ENCODE measurements around the gene FUCA2.
A peak's percentile ranks its signal among the peaks of the same experiment; 100 is the strongest.

Gene FUCA2

GRCh38 chr6:143536461-143536865 lies 24.9 kb upstream of the FUCA2 start:
- Histone ChIP-seq H3K4me3 (ENCODE audit: low read length) (peak overlapping the region; percentile 54), H3K36me3 (ENCODE audit: control insufficient read depth, low read length) (no peaks in the 10 kb centered on the region), H3F3A (ENCODE audit: control insufficient read depth, insufficient read depth) (no peaks in the 10 kb centered on the region), H4K20me1 (ENCODE audit: control insufficient read depth, insufficient read depth, low read depth, low read length) (no peaks in the 10 kb centered on the region), H3K9me2 (replicated peaks; ENCODE audit: control insufficient read depth, low read length) (no peaks in the 10 kb centered on the region), H3K27ac (ENCODE audit: low read depth, low read length) (no peak overlapping the region), H3K4me1 (ENCODE audit: control insufficient read depth, low read length) (peaks cover 19% of the 10 kb centered on the region), H3K27me3 (ENCODE audit: control insufficient read depth, low read length) (peaks cover 37% of the 10 kb centered on the region), H3K4me2 (ENCODE audit: low read length) (peak overlapping the region; percentile 54), H3K79me2 (ENCODE audit: control insufficient read depth, low read length) (no peaks in the 10 kb centered on the region), H3K9me3 (ENCODE audit: control insufficient read depth, insufficient read depth, low read length) (no peaks in the 10 kb centered on the region)
- TF ChIP-seq, protein P1, sequence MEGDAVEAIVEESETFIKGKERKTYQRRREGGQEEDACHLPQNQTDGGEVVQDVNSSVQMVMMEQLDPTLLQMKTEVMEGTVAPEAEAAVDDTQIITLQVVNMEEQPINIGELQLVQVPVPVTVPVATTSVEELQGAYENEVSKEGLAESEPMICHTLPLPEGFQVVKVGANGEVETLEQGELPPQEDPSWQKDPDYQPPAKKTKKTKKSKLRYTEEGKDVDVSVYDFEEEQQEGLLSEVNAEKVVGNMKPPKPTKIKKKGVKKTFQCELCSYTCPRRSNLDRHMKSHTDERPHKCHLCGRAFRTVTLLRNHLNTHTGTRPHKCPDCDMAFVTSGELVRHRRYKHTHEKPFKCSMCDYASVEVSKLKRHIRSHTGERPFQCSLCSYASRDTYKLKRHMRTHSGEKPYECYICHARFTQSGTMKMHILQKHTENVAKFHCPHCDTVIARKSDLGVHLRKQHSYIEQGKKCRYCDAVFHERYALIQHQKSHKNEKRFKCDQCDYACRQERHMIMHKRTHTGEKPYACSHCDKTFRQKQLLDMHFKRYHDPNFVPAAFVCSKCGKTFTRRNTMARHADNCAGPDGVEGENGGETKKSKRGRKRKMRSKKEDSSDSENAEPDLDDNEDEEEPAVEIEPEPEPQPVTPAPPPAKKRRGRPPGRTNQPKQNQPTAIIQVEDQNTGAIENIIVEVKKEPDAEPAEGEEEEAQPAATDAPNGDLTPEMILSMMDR (IDR thresholded peaks at IDR 0.05; ENCODE audit: low read depth, low read length, poor library complexity, severe bottlenecking) = no peak
- TF ChIP-seq EZH2phosphoT487 (IDR thresholded peaks at IDR 0.05; ENCODE audit: borderline replicate concordance, low read length) = no peak

DNA sequence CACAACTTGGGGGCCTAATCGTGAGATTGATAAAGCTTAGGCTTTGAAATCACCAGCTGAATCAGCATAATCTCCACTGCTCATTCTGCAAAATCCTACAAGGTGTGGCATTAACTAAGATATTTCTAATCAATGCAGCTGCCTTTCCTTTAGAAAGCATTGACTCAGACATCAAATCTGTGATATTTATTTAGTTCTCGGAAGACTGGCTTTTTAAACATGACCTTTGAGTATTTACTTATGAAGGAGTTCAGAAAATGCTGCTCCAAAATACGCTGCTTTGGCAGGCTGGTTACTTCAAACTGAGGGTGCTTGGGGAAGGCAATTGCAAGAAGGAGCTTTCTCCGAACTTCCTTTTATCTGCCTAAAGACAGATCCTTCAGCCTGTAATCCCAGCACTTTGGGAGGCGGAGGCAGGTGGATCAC lies 23.7 kb upstream of the FUCA2 start:
- no peaks in the 10 kb centered on the region for H4K20me1 ChIP-seq (ENCODE audit: control insufficient read depth, insufficient read depth, low read depth, low read length)
- peaks cover 19% of the 10 kb centered on the region for H3K4me1 ChIP-seq (ENCODE audit: control insufficient read depth, low read length)
- H3K4me2 ChIP-seq (ENCODE audit: low read length) = no peak overlapping the region
- no peaks in the 10 kb centered on the region for H3K9me3 ChIP-seq (ENCODE audit: control insufficient read depth, insufficient read depth, low read length)
- H3K4me3 ChIP-seq (ENCODE audit: low read length) = no peak overlapping the region
- no peaks in the 10 kb centered on the region for H3F3A ChIP-seq (ENCODE audit: control insufficient read depth, insufficient read depth)
- H3K79me2 ChIP-seq (ENCODE audit: control insufficient read depth, low read length) = no peaks in the 10 kb centered on the region
- H3K27me3 ChIP-seq (ENCODE audit: control insufficient read depth, low read length) = peaks cover 37% of the 10 kb centered on the region
- TF ChIP-seq, protein P1 (IDR thresholded peaks at IDR 0.05; ENCODE audit: low read depth, low read length, poor library complexity, severe bottlenecking) = no peak
- no peak for TF ChIP-seq EZH2phosphoT487 (IDR thresholded peaks at IDR 0.05; ENCODE audit: borderline replicate concordance, low read length)
- H3K27ac ChIP-seq (ENCODE audit: low read depth, low read length) = no peak overlapping the region
- H3K9me2 ChIP-seq (replicated peaks; ENCODE audit: control insufficient read depth, low read length) = no peaks in the 10 kb centered on the region
- H3K36me3 ChIP-seq (ENCODE audit: control insufficient read depth, low read length) = no peaks in the 10 kb centered on the region

- no peak for TF ChIP-seq EZH2phosphoT487 (IDR thresholded peaks at IDR 0.05; ENCODE audit: borderline replicate concordance, low read length)
- TF ChIP-seq, protein P1 (IDR thresholded peaks at IDR 0.05; ENCODE audit: low read depth, low read length, poor library complexity, severe bottlenecking) = no peak
- Histone ChIP-seq H3K4me1 (ENCODE audit: control insufficient read depth, low read length) (peaks cover 23% of the 10 kb centered on the region), H3K4me3 (ENCODE audit: low read length) (no peak overlapping the region), H3K4me2 (ENCODE audit: low read length) (no peak overlapping the region), H3K36me3 (ENCODE audit: control insufficient read depth, low read length) (no peaks in the 10 kb centered on the region), H3K9me3 (ENCODE audit: control insufficient read depth, insufficient read depth, low read length) (no peaks in the 10 kb centered on the region), H3K79me2 (ENCODE audit: control insufficient read depth, low read length) (no peaks in the 10 kb centered on the region), H3K9me2 (replicated peaks; ENCODE audit: control insufficient read depth, low read length) (no peaks in the 10 kb centered on the region), H3K27ac (ENCODE audit: low read depth, low read length) (no peak overlapping the region), H4K20me1 (ENCODE audit: control insufficient read depth, insufficient read depth, low read depth, low read length) (no peaks in the 10 kb centered on the region), H3F3A (ENCODE audit: control insufficient read depth, insufficient read depth) (peaks cover 2% of the 10 kb centered on the region; the same call in 1 of the 2 replicates), H3K27me3 (ENCODE audit: control insufficient read depth, low read length) (peaks cover 13% of the 10 kb centered on the region)
Measured at GRCh38 chr6:143531720-143532499, 20.4 kb upstream of the FUCA2 start.

All from DOHH2 (cell line).